ENCODE results near the gene ARHGEF10L. TPM values are rescaled to one million over a fixed set of nuclear protein-coding genes. Genes with fewer than 3 reads are reported as not detected.

The ARHGEF10L gene
- total RNA-seq, 1 donor from 2014 or later, result 55.6 TPM

DNA sequence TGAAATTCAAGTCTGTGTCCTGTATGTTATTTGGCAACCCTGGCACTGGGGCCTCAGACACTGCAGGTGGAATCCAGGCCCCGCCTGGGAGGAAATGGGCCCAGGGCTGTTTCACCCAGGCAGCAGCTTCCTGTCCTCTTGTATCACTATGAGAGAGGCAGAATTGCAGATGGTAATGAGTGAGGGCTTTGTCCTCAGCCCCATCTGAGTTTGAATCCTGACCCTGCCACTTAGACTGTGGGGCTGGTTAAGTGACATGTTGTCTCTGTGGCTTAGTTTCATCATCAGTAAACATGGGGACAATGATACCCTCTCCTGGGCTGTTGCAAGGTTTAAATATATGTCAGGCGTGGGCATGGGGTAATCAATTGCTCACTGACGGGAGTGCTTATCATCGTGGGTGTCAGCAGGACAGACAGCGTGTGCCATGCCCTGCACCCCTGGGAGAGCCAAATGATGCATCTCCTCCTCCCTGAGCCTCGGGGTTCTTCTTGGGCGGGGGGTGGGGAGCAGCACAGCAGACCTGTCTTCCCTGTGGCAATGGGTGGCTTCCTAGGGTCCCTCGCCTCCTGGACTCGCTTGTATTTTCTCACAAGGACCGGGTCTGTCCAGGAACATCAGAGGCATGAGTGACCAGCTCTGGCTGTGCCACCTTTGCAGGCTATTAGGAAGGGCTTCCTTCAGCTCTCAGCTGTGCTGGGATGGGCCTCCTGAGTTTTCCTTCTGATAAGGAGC is 42.1 kb downstream of the ARHGEF10L start:
- intact Hi-C loops (cut with DNase I), result no loop called here
- no peak for DNase-seq
- no peak for ATAC-seq (ENCODE audit: poor library complexity)

DNA sequence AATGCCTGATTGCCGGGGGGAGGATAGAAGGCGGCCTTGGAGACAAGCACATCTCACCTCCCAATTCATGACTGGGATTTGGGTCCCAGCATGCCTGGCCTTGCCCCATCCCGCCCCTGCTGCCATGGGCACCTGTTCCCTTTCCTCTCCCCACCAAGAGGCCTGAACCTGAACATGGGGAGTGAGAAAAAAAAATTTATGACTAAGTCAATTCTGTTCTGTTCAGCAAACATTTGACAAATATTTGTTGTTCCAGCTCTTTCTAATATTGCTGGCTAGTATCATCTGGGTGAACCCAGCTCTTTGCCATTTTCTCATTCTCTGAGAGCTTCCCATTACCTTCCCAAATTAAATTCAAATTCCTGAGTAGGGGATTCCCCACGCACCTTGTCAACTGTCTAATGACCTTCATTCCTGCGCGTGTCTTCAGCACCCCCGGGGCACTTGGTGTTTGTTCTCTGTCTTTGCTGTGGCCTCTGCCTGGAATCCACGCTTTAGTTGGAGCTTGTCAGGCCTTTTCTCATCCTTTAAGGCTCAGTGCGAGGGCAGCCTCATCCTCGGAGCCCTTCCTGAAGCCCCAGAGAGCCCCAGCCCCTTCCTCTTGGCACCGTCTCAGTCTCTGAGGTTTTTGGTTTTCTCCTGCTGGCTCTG is 42.8 kb downstream of the ARHGEF10L start:
- intact Hi-C loops (cut with DNase I), result no loop called here
- no peak for DNase-seq
- no peak for ATAC-seq (ENCODE audit: poor library complexity)

- intact Hi-C loops (cut with DNase I), result no loop called here
- DNase-seq (no peak), ATAC-seq (ENCODE audit: poor library complexity) (no peak)
Measured at GRCh38 chr1:17584539-17584938, 45.0 kb downstream of the ARHGEF10L start.

DNA sequence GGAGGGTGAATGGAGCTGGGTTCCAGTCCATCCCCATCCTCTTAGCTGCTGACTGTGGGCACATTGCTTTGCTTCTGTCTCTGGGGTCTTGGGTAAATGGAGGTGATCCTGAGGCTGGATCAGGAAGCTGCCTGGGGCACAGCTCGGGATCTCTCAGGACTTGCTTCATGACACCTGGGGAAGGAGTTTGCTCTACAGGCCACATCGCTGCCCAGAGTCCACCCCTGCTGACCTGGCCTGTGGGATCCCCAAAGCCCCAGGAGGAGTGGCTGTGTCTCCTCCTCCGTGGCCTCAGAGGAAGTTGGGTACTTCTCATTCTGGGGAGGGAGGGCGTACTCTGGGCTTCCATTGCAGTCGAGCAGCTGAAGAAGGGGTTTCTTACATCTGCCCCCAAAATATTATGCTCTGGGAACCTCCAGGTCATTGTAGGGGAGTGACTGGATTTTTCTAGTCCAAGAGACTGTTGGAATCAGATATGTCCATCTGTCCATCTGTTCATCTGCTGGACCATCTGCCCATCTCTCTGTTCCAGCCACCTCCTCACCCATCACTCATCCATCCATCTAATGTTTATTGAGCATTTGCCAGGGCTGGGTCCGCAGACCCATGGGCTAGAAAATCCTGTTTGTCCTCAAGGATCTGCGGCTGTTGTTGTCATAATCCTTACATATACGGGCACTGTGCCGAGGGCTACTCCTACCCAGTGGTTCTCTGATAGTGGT is 45.9 kb downstream of the ARHGEF10L start:
- intact Hi-C loops (cut with DNase I), result no loop called here
- no peak for ATAC-seq (ENCODE audit: poor library complexity)
- DNase-seq, result no peak

- DNase-seq, result no peak
- ATAC-seq (ENCODE audit: poor library complexity), result no peak
- intact Hi-C loops (cut with DNase I), result no loop called here
Measured at GRCh38 chr1:17586172-17586964, 46.9 kb downstream of the ARHGEF10L start.

- intact Hi-C loops (cut with DNase I), result no loop called here
Measured at GRCh38 chr1:17587693-17588047, 48.2 kb downstream of the ARHGEF10L start.

DNA sequence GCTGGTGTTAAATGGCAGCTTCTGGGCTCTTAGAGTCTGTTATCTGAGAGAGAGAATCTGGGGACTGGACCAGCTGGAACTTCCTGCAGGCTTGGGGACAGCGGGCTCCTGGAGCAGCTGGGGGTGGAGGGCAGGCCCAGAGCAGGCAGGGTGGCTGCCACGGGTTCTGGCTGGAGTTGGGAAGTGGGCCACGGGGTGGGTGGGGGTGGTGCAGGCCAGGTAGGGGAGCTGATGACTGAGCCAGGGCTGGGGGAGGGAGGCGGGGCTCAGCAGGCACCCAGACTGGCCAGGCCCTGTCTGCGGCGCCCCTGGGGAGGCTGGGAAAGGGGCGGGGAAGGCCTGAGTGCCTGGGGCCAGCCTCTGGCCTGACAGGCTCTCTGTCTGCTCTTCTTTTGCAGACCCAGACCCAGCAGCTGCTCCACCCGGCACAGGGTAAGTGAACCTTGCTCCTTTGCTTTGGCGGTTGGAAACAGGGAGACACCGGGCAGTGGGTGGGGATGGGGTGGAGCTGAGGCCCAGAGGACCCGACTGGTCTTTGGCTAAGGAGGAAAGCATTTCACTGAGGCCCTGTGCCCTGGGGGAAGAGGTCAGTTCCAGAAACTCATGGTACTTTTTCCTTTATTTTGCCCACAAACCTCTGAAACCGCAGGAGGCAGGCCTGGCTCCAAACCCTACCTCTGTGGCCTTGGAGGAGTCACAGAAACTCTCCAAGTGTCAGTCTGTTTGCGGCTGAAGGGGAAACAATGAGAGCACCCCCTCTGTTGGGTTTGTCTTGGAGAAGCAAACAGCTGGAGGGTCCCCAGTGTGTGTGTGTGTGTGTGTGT is 48.8 kb downstream of the ARHGEF10L start:
- DNase-seq (peak; percentile 84), ATAC-seq (ENCODE audit: poor library complexity) (peak; percentile 88)
- intact Hi-C loops (cut with DNase I), result no loop called here

More at GRCh38 chr1:17587693-17588047, 48.2 kb downstream of the ARHGEF10L start:
- ATAC-seq (ENCODE audit: poor library complexity) (peak; percentile 65), DNase-seq (no peak)

- intact Hi-C loops (cut with DNase I), result no loop called here
- DNase-seq, result no peak
- no peak for ATAC-seq (ENCODE audit: poor library complexity)
Measured at GRCh38 chr1:17591814-17592430, 52.4 kb downstream of the ARHGEF10L start.

GRCh38 chr1:17594026-17594425 is 54.5 kb downstream of the ARHGEF10L start:
- DNase-seq (no peak), ATAC-seq (ENCODE audit: poor library complexity) (peak; percentile 86)
- intact Hi-C loops (cut with DNase I), result no loop called here

GRCh38 chr1:17594690-17595601 is 55.4 kb downstream of the ARHGEF10L start:
- intact Hi-C loops (cut with DNase I), result no loop called here
- ATAC-seq (ENCODE audit: poor library complexity), result no peak
- DNase-seq, result no peak

- no peak for ATAC-seq (ENCODE audit: poor library complexity)
- no peak for DNase-seq
- intact Hi-C loops (cut with DNase I), result no loop called here
Measured at GRCh38 chr1:17595602-17595925, 56.1 kb downstream of the ARHGEF10L start.

DNA sequence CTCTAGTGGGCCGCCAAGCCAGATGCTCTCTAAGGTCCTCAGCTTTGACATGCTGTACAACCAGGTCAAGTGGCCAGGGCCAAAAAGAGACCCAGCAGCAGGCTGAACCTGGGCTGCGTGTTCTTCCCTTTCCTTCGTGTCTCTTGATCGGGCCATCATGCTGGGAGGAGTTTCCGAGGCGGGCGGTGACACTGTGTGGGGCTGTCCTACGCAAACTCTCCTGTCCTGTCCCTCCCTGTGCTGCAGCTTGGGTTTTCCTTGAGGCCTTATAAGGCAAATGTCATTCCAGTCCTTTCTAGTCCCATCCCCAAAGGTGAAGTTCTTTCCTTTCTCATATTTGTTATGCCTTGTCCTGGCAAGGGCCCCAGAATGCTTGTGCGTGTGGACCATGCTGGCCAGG is 56.7 kb downstream of the ARHGEF10L start:
- no peak for ATAC-seq (ENCODE audit: poor library complexity)
- intact Hi-C loops (cut with DNase I), result no loop called here
- no peak for DNase-seq

DNA sequence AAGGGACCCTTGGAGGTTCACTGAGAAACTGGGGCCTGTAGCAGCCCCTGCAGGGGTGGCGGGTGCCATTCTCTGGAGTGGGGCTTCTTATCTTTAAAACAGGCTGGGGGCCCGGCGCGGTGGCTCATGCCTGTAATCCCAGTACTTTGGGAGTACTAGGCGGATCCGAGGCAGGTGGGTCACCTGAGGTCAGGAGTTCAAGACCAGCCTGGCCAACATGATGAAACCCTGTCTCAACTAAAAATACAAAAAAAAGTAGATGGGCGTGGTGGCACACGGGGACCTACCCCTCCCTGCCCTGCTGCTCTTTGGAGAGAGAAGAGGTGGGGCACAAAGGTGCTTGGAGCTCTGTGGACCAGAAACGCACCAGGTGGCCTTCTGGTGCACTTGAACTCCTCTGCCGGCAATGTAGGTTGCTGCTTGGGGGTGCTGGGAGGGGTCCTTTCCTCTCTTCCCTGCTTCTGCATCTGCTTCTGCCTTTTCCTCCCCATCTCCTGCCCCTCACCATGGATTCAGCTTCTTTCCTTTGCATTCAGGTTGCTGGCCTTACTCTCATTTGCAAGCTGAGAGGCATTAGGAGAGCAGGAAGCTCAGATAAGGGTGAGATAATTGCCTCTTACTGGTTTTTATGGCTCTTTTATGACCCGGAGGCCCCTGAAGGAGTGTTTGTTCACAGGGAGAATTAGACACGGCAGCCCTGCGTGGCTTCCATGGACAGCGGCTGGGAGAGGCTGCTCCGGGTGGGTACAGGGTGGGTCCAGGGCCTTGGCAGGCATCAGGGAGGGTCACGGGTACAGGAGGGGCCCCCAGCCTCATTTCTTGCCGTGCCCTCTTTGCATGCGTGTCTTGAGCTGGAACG is 57.4 kb downstream of the ARHGEF10L start:
- intact Hi-C loops (cut with DNase I), result no loop called here
- DNase-seq, result no peak
- ATAC-seq (ENCODE audit: poor library complexity), result no peak

DNA sequence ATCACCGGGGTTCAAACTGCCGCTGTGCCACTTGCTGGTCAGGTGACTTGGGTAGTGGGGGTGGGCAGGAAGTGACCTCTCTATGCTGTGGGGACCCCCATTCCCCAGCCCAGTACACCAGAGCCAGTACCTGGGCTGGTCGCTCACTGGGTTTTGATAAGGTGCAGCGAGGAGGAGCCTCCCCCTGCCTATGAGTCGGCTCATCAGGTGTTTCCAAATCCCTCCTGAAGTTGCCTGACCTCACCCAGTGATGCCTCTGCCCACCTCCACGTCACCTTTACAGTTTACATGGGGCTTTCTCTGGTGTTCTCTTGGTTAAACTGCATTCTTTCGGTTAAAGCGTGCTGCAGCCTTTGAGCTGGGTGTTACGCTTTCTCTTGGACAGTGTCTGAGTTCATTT is 58.2 kb downstream of the ARHGEF10L start:
- intact Hi-C loops (cut with DNase I), result no loop called here
- no peak for ATAC-seq (ENCODE audit: poor library complexity)
- no peak for DNase-seq

DNA sequence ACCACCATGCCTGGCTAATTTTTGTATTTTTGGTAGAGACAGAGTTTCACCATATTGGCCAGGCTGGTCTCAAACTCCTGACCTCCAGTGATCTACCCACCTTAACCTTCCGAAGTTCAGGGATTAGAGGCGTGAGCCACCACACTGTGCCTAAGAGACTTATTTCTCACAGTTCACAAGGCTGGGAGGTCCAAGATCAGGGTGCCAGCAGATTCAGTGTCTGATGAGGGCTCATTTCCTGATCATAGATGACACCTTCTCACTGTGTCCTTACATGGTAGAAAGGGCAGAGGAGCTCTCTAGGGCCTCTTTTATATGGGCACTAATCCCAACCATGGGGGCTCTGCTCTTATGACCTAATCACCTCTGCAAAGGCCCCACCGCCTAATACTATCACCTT is 58.8 kb downstream of the ARHGEF10L start:
- intact Hi-C loops (cut with DNase I), result no loop called here
- ATAC-seq (ENCODE audit: poor library complexity), result no peak
- DNase-seq, result no peak

- ATAC-seq (ENCODE audit: poor library complexity) (peak; percentile 23), DNase-seq (no peak)
- intact Hi-C loops (cut with DNase I), result no loop called here
Measured at GRCh38 chr1:17599291-17599953, 59.9 kb downstream of the ARHGEF10L start.
